ENCODE data around the gene ATP8A2.

DNA sequence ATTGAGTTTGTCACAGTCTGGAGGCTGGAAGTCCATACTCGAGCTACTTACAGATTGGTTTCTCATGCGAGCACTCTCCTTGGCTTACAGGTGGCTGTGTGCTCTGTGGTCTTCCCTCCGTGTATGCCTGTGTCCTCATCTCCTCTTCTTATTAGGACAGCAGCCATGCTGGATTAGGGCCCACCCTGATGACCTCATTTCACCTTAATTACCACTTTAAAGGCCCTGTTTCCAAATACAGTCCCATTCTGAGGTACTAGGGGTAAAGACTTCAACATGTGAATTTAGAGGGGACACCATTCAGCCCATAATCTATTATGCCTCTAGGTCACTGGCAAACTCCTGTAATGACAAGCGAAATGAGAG, 639.4 kb downstream of the ATP8A2 start:
- no peak for TF ChIP-seq POLR2A (IDR thresholded peaks at IDR 0.05)
- no peak for TF ChIP-seq CTCF (IDR thresholded peaks at IDR 0.05)
